Stimulated activated CD8-positive, alpha-beta memory T cell treated with anti-CD3 and anti-CD28 coated beads, Interleukin-15, amount 100 ng/mL, for 4 hours (primary cell): ENCODE measurements around the gene ERI2.
A peak's percentile ranks its signal among the peaks of the same experiment; 100 is the strongest.

Source experiments
- DNase-seq, 2 donors: peaks; one replicate each; pipeline ENCODE4 v3.0.0-alpha.2; 2020; ENCODE audit warnings: low read depth in 2 of 2

ERI2 gene

DNA sequence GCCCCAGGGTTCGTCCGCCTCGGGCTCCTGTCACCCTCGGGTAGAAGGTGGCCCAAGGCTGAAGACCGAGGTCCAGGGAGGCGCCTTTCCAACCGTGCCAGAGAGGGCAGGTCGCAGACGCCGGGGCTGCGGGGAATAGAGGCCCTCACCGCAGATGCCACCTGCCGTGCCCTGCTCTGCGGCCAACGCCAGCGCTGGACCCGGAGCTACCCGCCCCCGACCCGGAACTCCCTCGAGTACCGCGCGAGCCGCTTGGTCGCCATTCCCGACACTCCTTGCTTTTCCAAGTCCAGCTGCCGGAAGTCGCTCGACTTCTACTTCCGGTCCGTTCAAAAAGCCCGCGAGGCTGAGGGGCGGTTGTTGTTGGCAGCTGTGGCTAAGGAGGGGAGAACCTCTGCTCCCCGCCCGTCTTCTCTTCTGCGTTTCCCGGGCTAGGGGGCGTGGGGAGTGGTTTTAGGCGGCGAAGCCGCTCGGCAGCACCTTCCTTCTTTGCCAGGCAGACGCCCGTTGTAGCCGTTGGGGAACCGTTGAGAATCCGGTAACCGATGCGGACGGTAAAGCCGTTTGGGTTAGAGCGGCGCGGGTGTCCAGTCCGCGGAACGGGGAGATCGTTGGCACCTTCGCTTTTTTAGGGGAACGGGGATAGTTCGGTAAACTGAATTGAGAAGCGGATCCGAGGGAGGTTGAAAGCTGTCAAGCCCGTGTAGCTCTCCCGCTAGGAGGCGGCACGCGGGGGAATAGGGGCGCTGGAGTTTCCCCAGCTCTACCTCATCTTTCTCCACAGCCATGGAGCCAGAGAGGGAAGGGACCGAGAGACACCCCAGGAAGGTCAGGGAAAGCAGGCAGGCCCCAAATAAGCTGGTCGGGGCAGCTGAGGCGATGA is at the start of gene ERI2, which contains the start of gene REXO5:
ERI2 (minus strand) TSS at position 305 of the 883 bp plus-strand sequence; CDS start at position 263, 42 bp downstream.
REXO5 (plus strand) TSS at position 360 of the 883 bp plus-strand sequence; CDS start at position 787, 427 bp downstream.
- peak; percentile 51 to 53 for DNase-seq

GRCh38 chr16:20854963-20855362 is 48.7 kb upstream of the ERI2 start:
- no peak for DNase-seq

DNA sequence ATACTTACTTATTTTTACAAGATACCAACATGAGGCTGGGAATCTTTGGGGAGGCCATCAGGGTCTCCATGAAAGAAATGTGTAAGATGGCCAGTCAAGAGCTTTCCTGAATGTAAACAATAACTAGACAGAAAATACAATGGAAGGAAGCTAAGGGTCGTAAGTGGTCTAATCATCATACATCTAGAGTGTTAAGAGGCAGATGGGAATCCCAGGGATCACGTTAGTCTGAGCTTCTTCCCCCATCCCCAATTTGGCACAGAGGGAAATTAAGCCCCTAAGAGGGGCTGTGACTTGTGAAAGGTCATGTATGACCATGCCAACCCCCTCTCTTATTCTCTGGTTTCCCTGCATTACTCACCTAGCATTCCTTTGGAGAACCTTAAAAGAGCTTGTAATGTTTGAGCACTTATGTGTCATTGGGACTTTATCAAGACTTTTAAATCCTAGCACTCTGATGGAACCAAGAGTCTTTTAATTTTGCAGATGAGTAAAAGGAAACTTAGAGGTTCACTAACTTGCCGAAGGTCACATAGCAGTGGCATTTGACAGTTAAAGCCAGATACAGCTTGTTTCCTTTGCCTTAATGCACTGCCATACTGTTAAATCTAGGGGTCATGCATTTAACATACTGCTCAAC is 47.8 kb upstream of the ERI2 start:
- no peak for DNase-seq

DNA sequence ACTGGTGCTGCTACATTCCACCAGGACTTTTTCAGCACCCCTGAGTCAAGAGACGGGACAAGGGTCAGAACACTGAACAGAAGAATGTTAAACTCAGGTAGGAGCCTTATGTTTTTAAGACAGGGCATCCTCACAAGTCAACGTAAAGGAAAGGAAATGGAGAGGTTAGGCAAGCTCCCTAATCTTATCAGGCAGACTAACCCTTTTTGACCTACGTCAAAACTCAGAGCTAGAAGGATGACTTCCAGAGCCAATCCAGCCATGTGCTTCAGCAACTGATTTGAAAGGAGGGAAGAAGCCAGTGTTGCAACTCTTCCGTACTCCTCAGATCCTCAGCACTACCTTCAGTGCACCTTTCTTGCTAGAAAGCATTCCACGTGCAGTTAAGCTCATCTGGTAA is 46.9 kb upstream of the ERI2 start:
- no peak for DNase-seq

DNA sequence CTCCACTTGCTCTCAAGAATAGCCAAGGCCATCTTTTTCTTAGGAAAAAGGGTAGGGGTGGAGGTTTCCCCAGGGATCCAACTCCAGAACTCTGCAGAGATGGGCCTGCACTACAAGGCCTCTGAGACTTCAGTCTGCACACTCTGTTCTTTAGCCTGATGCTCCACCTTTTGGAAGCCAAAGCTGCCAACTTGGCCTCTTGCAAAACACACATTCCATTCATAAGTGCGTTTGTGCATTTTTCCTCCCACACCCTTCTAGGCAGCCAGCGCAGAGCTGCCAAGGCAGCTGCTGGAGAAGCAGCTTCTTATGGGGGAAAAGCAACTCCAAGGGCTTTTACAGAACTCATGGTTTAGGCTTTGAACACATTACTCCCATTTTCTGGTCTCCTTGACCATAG is 45.3 kb upstream of the ERI2 start:
- DNase-seq: no peak

- DNase-seq: no peak
Observed at GRCh38 chr16:20850981-20851380, 44.7 kb upstream of the ERI2 start.

GRCh38 chr16:20849589-20850390 is 43.5 kb upstream of the ERI2 start:
- peak; percentile 21 to 34 for DNase-seq

DNA sequence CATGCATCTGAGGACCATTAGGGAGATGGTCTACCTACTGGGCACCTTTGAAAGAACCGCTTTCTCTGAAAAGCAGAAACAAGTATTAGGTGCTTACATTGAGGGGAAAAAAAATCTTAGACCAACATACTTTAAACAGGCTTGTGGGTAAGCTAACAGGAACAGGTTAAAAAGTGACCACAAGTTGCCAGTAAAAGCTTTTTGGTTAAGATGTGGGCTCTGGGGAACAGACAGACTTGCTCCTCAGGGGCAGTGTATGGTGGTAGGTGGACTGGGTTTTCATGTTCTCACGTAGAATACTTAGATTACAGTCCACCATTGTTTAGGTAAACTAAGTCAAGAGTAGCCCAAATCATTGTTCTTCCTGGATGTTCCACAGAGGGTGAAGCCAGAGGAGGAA is 41.3 kb upstream of the ERI2 start:
- no peak for DNase-seq

GRCh38 chr16:20846551-20846950 is 40.3 kb upstream of the ERI2 start:
- DNase-seq: no peak

- no peak for DNase-seq
Observed at GRCh38 chr16:20846030-20846429, 39.8 kb upstream of the ERI2 start.

DNA sequence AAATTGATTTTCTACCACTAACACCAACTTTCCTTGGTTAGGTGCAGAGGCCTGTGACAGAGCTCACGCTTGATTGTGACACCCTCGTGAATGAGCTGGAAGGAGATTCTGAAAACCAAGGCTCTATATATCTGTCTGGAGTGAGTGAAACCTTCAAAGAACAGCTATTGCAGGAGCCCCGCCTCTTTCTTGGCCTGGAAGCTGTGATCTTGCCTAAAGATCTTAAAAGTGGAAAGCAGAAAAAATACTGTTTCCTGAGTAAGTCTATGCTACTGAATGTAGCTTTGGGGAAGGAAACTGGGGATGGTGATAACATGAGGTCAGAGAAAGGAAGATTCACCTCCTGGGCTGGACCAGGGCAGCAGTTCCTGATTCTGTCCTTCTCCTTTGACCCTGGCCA is 38.3 kb upstream of the ERI2 start:
- DNase-seq: no peak

- DNase-seq: no peak
Observed at GRCh38 chr16:20844054-20844453, 37.8 kb upstream of the ERI2 start.

DNA sequence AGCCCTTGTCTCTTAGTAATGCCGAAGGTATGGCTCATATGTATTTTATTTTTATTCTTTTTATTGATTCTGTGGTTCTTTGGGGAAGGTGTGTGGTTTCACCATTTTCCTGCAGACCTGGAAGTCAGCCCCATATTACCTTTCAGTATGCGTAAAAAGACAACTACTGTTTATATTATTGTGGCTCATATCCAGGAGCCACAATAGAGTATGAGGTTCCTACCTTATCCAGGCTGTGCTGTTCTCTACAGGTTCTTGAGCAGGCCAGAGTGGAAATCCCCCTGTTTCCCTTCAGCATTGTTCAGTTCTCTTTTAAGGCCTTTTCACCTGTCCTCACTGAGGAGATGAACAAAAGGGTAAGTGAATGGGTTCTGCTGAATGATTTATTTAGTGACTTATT is 33.2 kb upstream of the ERI2 start:
- DNase-seq: no peak

- DNase-seq: no peak
Observed at GRCh38 chr16:20838240-20838639, 32.0 kb upstream of the ERI2 start.

GRCh38 chr16:20833086-20833485 is 26.8 kb upstream of the ERI2 start:
- DNase-seq: no peak

- DNase-seq: no peak
Observed at GRCh38 chr16:20830372-20830771, 24.1 kb upstream of the ERI2 start.

DNA sequence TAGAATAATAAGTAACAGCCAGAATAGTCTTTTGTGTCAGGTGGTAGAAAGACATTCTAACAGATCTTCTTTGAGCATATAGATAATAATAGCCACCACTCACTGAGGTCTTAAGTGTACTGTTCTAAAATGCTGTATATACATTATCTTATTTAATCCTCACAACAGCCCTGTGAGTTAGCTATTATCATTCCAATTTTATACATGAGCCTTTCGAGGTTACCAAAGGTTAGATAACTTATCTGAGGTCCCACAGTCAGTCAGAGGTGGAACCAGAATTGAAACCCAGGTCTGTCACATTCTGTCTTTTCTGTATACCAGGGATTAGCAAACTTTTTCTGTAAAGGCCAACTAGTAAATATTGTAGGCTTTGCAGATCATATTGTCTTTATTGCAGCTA is 23.3 kb upstream of the ERI2 start:
- no peak for DNase-seq

DNA sequence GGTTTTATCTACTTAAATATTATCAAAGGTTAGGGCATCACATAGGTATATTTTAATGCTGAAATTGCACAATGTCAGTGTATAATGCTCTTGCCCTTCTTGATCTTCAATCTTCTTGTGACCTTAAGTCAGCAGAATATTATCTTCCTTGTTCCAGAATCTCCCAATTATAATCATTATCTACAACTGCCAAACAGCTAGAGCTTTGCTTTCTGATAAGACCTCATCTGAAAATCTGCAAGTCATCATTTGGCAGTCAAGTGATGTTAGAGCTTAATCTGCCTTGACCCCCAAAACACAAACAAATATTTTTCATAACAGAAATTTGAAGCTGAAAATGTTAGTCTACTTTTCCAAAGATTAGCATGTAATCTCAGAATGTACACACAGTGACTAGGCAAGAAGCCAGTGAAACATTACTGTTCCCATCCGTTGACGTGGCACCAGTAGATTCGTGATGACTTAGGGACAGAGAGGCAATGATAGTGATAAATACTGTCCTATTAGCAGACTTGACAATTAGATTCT is 19.8 kb upstream of the ERI2 start:
- DNase-seq: no peak

DNA sequence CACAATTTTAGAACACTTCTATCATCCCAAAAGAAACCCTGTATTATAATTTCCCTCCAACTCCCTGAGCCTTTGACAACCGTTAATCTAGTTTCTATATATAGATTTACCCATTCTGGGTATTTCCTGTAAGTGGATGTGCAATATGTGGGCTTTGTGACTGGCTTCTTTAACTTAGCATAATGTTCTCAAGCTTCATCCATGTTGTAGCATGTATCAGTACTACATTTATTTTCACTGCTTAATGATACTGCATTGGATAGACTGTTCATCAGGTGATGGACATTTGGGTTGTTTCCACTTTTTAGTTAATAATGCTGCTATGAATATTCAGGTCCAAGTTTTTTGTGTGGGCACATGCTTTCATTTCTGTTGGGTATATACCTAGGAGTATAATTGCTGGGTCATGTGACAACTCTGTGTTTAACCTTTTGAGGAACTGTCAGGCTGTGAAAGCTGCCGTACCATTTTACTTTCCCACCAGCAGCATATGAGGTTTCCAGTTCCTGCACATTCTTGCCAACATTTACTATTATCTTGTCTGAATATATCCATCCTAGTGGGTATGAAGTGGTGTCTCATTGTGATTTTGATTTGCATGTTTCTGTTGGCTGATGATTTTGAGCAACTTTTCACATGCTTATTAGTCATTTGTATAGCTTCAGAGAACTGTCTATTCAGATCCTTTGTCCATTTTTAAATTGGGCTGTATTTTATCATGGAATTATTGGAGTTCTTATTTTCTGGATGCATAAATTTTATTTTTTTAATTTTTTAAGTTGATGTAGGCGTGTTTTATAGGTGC is 16.5 kb upstream of the ERI2 start:
- DNase-seq: no peak

- no peak for DNase-seq
Observed at GRCh38 chr16:20821682-20822081, 15.4 kb upstream of the ERI2 start.

GRCh38 chr16:20818929-20819585 is 12.8 kb upstream of the ERI2 start:
- no peak for DNase-seq
